ENCODE data around the gene PTRH1.

Gene PTRH1

DNA sequence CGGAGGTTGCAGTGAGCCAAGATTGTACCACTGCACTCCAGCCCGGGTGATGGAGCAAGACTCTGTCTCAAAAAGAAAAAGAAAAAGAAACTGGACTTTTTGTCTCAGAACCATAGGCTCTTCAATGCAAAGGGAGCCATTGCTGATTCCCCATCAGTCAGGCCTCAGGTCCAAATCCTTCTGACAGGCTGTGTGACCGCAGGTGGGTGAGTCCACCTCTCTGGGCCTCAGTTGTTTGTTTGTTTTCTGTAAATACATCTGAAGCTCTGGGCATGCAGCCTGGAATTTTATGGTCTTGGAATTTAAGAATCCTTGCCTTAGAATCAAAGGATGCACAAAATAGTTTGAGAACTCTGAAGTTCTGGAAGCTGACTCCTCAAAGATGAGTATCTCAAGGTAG is 40.8 kb upstream of the PTRH1 start:
- TF ChIP-seq ZFX (IDR thresholded peaks at IDR 0.05; ENCODE audit: borderline replicate concordance): no peak
- TF ChIP-seq, protein P1, sequence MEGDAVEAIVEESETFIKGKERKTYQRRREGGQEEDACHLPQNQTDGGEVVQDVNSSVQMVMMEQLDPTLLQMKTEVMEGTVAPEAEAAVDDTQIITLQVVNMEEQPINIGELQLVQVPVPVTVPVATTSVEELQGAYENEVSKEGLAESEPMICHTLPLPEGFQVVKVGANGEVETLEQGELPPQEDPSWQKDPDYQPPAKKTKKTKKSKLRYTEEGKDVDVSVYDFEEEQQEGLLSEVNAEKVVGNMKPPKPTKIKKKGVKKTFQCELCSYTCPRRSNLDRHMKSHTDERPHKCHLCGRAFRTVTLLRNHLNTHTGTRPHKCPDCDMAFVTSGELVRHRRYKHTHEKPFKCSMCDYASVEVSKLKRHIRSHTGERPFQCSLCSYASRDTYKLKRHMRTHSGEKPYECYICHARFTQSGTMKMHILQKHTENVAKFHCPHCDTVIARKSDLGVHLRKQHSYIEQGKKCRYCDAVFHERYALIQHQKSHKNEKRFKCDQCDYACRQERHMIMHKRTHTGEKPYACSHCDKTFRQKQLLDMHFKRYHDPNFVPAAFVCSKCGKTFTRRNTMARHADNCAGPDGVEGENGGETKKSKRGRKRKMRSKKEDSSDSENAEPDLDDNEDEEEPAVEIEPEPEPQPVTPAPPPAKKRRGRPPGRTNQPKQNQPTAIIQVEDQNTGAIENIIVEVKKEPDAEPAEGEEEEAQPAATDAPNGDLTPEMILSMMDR (IDR thresholded peaks at IDR 0.05): no peak
- H3K27ac ChIP-seq: no peak overlapping the region

GRCh38 chr9:127755061-127756060 is 39.9 kb upstream of the PTRH1 start:
- TF ChIP-seq, protein P1 (IDR thresholded peaks at IDR 0.05): no peak
- no peak overlapping the region for H3K27ac ChIP-seq

- TF ChIP-seq, protein P1 (IDR thresholded peaks at IDR 0.05): no peak
- TF ChIP-seq ZFX (IDR thresholded peaks at IDR 0.05; ENCODE audit: borderline replicate concordance): no peak
- no peak overlapping the region for H3K27ac ChIP-seq
These were observed 38.9 kb upstream of the PTRH1 start for GRCh38 chr9:127754099-127755060.

GRCh38 chr9:127753622-127754021 is 38.2 kb upstream of the PTRH1 start:
- TF ChIP-seq ZFX (IDR thresholded peaks at IDR 0.05; ENCODE audit: borderline replicate concordance): no peak
- TF ChIP-seq, protein P1 (IDR thresholded peaks at IDR 0.05): no peak
- H3K27ac ChIP-seq: no peak overlapping the region

DNA sequence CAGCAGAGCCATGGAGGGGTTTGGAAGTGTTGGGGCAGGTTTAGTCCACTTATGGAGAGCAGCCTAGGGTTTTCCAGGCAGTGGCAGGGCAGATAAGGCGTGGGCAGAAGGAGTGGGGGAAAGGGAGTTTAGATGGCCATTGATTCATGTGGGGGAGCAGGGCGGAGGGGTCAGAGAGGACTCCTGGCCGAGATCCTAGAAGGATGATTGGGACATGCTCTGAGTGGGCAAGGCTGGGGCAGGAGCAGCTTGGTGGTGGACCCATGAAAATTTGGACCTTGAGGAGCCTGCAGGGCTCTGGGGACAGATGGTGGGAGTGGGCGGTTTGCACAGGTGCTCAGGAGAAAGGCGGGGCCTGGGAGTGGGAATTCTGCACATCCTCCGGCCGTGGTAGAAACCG is 37.7 kb upstream of the PTRH1 start:
- no peak overlapping the region for H3K27ac ChIP-seq
- no peak for TF ChIP-seq ZFX (IDR thresholded peaks at IDR 0.05; ENCODE audit: borderline replicate concordance)
- TF ChIP-seq, protein P1 (IDR thresholded peaks at IDR 0.05): no peak

DNA sequence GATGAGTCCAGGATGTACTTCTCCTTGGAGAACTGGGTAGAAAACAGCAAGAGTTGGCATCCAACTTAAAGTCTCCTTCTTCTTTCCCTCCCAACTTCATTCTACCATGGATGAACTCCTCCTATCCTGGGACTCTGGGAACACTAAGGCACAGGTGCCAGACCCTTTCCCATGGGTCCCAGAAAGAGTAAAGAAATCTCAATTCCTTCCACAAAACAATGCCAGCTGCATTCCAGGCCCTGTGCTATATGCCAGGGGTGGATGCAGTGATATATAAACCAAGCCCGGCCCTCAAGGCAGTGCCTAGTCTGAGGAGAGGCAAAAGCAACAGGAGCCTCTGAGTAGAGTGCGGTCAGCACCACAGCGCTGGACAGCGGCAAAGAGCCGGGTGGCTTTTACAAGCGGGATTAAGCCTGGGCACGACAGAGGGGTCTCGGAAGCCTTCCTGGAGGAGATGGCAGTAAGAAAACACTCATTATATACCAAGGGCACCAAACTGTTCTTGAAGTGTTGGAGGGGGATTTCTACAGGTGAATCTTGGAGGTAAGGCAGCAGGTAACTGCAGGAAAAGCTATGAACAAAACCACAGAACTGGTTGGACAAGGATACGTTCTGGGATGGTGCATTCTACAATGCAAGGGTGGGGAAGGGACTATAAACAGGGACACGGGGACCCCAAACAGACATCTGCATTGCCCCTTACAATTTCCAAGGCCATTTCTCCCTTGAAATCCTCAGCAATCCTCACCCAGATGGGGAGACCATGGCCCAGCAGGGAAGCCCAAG is 36.0 kb upstream of the PTRH1 start:
- H3K27ac ChIP-seq: no peak overlapping the region
- TF ChIP-seq, protein P1 (IDR thresholded peaks at IDR 0.05): no peak
- no peak for TF ChIP-seq ZFX (IDR thresholded peaks at IDR 0.05; ENCODE audit: borderline replicate concordance)
